ENCODE data around the gene PCDHGC4.

PCDHGC4 gene

DNA sequence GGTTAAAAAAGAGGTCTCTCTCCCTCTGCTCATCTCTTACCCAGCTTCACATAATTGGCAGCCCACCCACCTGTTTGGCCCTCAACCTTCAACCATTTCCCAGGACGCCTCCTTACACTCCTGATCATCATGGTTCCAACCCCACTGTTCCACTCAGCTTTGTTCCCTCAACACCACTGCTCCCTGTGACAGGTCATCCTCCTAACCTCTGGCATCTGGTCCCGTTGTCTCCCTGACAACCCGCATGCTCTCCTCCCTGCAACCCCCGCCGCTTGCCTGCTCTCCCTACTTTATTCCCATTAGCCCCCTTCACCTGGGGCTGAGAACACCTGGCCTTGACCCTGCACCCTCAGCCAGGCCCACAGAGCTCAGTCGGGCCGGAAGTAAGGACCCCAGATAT lies 16.9 kb downstream of the PCDHGC4 start:
- TF ChIP-seq TAF1 (IDR thresholded peaks at IDR 0.05; ENCODE audit: low read depth) = no peak
- no peak for TF ChIP-seq RAD21 (IDR thresholded peaks at IDR 0.05; ENCODE audit: low read depth)
- no peak for TF ChIP-seq YY1 (IDR thresholded peaks at IDR 0.05; ENCODE audit: low read depth)
- no peak for TF ChIP-seq FOXM1 (IDR thresholded peaks at IDR 0.05; ENCODE audit: borderline replicate concordance, low read depth)
- no peak for TF ChIP-seq CEBPB (IDR thresholded peaks at IDR 0.05)
- no peak for TF ChIP-seq ZBTB7A (IDR thresholded peaks at IDR 0.05; ENCODE audit: low read depth)
- no peak for TF ChIP-seq CREB1 (IDR thresholded peaks at IDR 0.05; ENCODE audit: low read depth)
- no peak for TF ChIP-seq TCF12 (IDR thresholded peaks at IDR 0.05; ENCODE audit: low read depth)
- TF ChIP-seq, protein P1, sequence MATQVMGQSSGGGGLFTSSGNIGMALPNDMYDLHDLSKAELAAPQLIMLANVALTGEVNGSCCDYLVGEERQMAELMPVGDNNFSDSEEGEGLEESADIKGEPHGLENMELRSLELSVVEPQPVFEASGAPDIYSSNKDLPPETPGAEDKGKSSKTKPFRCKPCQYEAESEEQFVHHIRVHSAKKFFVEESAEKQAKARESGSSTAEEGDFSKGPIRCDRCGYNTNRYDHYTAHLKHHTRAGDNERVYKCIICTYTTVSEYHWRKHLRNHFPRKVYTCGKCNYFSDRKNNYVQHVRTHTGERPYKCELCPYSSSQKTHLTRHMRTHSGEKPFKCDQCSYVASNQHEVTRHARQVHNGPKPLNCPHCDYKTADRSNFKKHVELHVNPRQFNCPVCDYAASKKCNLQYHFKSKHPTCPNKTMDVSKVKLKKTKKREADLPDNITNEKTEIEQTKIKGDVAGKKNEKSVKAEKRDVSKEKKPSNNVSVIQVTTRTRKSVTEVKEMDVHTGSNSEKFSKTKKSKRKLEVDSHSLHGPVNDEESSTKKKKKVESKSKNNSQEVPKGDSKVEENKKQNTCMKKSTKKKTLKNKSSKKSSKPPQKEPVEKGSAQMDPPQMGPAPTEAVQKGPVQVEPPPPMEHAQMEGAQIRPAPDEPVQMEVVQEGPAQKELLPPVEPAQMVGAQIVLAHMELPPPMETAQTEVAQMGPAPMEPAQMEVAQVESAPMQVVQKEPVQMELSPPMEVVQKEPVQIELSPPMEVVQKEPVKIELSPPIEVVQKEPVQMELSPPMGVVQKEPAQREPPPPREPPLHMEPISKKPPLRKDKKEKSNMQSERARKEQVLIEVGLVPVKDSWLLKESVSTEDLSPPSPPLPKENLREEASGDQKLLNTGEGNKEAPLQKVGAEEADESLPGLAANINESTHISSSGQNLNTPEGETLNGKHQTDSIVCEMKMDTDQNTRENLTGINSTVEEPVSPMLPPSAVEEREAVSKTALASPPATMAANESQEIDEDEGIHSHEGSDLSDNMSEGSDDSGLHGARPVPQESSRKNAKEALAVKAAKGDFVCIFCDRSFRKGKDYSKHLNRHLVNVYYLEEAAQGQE (IDR thresholded peaks at IDR 0.05; ENCODE audit: low read depth) = no peak
- TF ChIP-seq, protein P2, sequence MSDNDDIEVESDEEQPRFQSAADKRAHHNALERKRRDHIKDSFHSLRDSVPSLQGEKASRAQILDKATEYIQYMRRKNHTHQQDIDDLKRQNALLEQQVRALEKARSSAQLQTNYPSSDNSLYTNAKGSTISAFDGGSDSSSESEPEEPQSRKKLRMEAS (IDR thresholded peaks at IDR 0.05) = no peak
- no peak for TF ChIP-seq EGR1 (IDR thresholded peaks at IDR 0.05)
- no peak for TF ChIP-seq NFIC (IDR thresholded peaks at IDR 0.05)

DNA sequence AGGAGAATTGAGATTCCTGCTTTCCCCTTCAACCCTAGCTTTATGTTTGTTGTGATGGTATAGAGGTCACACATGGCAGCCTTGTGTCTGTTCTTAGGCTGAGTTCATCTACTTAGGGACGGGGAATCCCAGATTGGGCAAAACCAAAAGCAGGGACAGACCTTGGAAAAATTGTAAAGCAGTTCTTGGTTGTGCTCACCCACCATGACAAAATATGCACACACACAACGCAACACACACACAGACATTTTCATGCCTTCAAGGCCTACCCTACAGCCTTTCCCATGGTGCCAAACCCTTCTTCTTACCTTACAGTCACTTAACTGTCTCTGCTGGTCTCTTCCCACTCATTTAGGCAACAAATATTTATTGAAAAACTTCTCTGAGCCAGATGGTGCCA lies 18.9 kb downstream of the PCDHGC4 start:
- TF ChIP-seq, protein P1 (IDR thresholded peaks at IDR 0.05; ENCODE audit: low read depth) = no peak
- TF ChIP-seq CEBPB (IDR thresholded peaks at IDR 0.05) = no peak
- TF ChIP-seq EP300 (IDR thresholded peaks at IDR 0.05; ENCODE audit: borderline replicate concordance) = no peak
- no peak for TF ChIP-seq NFIC (IDR thresholded peaks at IDR 0.05)
- TF ChIP-seq YY1 (IDR thresholded peaks at IDR 0.05; ENCODE audit: low read depth) = no peak
- TF ChIP-seq ZBTB7A (IDR thresholded peaks at IDR 0.05; ENCODE audit: low read depth) = no peak
- no peak for TF ChIP-seq RAD21 (IDR thresholded peaks at IDR 0.05; ENCODE audit: low read depth)
- no peak for TF ChIP-seq FOXM1 (IDR thresholded peaks at IDR 0.05; ENCODE audit: borderline replicate concordance, low read depth)
- no peak for TF ChIP-seq TAF1 (IDR thresholded peaks at IDR 0.05; ENCODE audit: low read depth)
- TF ChIP-seq, protein P3, sequence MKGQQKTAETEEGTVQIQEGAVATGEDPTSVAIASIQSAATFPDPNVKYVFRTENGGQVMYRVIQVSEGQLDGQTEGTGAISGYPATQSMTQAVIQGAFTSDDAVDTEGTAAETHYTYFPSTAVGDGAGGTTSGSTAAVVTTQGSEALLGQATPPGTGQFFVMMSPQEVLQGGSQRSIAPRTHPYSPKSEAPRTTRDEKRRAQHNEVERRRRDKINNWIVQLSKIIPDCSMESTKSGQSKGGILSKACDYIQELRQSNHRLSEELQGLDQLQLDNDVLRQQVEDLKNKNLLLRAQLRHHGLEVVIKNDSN (IDR thresholded peaks at IDR 0.05) = no peak
- TF ChIP-seq EGR1 (IDR thresholded peaks at IDR 0.05) = no peak
- TF ChIP-seq TCF12 (IDR thresholded peaks at IDR 0.05; ENCODE audit: low read depth) = no peak
- TF ChIP-seq CREB1 (IDR thresholded peaks at IDR 0.05; ENCODE audit: low read depth) = no peak
- TF ChIP-seq, protein P2 (IDR thresholded peaks at IDR 0.05) = no peak
- TF ChIP-seq TEAD4 (IDR thresholded peaks at IDR 0.05) = no peak

DNA sequence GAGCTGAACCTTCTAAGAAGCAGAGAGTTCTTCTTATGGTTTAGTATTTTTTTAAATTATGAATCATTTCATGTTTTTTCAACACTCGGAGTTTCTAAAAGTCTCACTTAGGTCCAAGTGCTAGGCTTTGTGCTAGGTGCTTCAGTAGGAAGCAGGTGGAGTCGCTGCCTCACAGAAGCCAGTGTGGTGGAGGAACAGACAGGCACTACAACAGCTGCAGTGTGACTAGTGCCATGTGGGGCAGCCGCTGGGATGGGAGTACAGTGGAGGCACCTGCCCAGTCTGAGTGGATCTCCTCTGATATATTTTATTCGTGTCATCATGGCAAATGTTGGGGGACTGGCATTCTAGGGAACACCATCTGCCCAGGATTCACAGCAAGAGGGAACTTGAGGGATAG lies 19.4 kb downstream of the PCDHGC4 start:
- TF ChIP-seq EP300 (IDR thresholded peaks at IDR 0.05; ENCODE audit: borderline replicate concordance) (no peak), NFIC (IDR thresholded peaks at IDR 0.05) (no peak), FOXM1 (IDR thresholded peaks at IDR 0.05; ENCODE audit: borderline replicate concordance, low read depth) (no peak), TCF12 (IDR thresholded peaks at IDR 0.05; ENCODE audit: low read depth) (no peak), EGR1 (IDR thresholded peaks at IDR 0.05) (no peak), ZBTB7A (IDR thresholded peaks at IDR 0.05; ENCODE audit: low read depth) (no peak), CEBPB (IDR thresholded peaks at IDR 0.05) (no peak), CREB1 (IDR thresholded peaks at IDR 0.05; ENCODE audit: low read depth) (no peak), RAD21 (IDR thresholded peaks at IDR 0.05; ENCODE audit: low read depth) (no peak), TEAD4 (IDR thresholded peaks at IDR 0.05) (no peak), YY1 (IDR thresholded peaks at IDR 0.05; ENCODE audit: low read depth) (no peak), TAF1 (IDR thresholded peaks at IDR 0.05; ENCODE audit: low read depth) (no peak)
- TF ChIP-seq, protein P3 (IDR thresholded peaks at IDR 0.05) = no peak
- TF ChIP-seq, protein P2 (IDR thresholded peaks at IDR 0.05) = no peak
- TF ChIP-seq, protein P1 (IDR thresholded peaks at IDR 0.05; ENCODE audit: low read depth) = no peak
